CD14-positive monocyte (primary cell): ENCODE data around the gene TUBB8B. TPM values are rescaled to one million over a fixed set of nuclear protein-coding genes. Genes with fewer than 3 reads are reported as not detected.
"Not testable (repeated sequence)": the region's sequence is repeated elsewhere in the genome, so short reads cannot be mapped to it uniquely, and the experiment has no call there.

Experiments
- DNase-seq, 3 donors: peaks; one replicate each; pipeline ENCODE4 v3.0.0-alpha.2; 2011 to 2022
- H2AFZ ChIP-seq: 2 replicates; pipeline ENCODE4 v1.6.0; 2012; ENCODE audit warnings: mild to moderate bottlenecking, low read depth, low read length, inconsistent platforms; ENCODE audit not compliant: insufficient read depth, poor library complexity, severe bottlenecking
- H3K27ac ChIP-seq, 2 donors: 1 replicate in 1 of 2; 2 replicates in 1 of 2; pipeline ENCODE4 v1.5.1; 2012 to 2013; ENCODE audit warnings: low read length in 2 of 2, control low read depth in 1 of 2, inconsistent platforms in 1 of 2, low read depth in 1 of 2, mild to moderate bottlenecking in 1 of 2
- H3K27me3 ChIP-seq, 2 donors: one replicate each; pipeline versions ENCODE4 v1.6.0 to v1.6.1; 2011 to 2013; ENCODE audit warnings: low read length in 2 of 2; ENCODE audit not compliant: control insufficient read depth in 2 of 2, insufficient read depth in 2 of 2
- H3K36me3 ChIP-seq, 2 donors: replicated peaks in 1 of 2; 1 replicate in 1 of 2; 2 replicates in 1 of 2; pipeline versions ENCODE4 v1.5.1 to v1.6.1; 2012 to 2013; ENCODE audit warnings: low read length in 2 of 2, control low read depth in 1 of 2, inconsistent platforms in 1 of 2, mild to moderate bottlenecking in 1 of 2; ENCODE audit not compliant: insufficient read depth in 2 of 2, control insufficient read depth in 1 of 2
- H3K4me1 ChIP-seq, 2 donors: 1 replicate in 1 of 2; 2 replicates in 1 of 2; pipeline versions ENCODE4 v1.5.1 to v1.6.1; 2012 to 2013; ENCODE audit warnings: low read length in 2 of 2, control low read depth in 1 of 2, inconsistent platforms in 1 of 2, mild to moderate bottlenecking in 1 of 2, moderate library complexity in 1 of 2; ENCODE audit not compliant: insufficient read depth in 2 of 2, control insufficient read depth in 1 of 2
- H3K4me2 ChIP-seq: replicated peaks from 2 replicates; pipeline ENCODE3; 2012; ENCODE audit warnings: low read length, moderate library complexity, mild to moderate bottlenecking; ENCODE audit not compliant: poor library complexity, severe bottlenecking; ENCODE audit errors: extremely low read depth
- H3K4me3 ChIP-seq, 3 experiments: fragments of 200-600 bp in 1 of 3; sonication (generic) in 1 of 3; replicated peaks in 1 of 3; 1 replicate in 2 of 3; 2 replicates in 1 of 3; pipeline ENCODE4 v1.5.1; 2011 to 2013; ENCODE audit warnings: low read length in 3 of 3, mild to moderate bottlenecking in 3 of 3, control low read depth in 2 of 3, low read depth in 2 of 3, inconsistent platforms in 1 of 3, moderate library complexity in 1 of 3
- H3K79me2 ChIP-seq: 2 replicates; pipeline ENCODE4 v1.6.0; 2012; ENCODE audit warnings: mild to moderate bottlenecking, control low read depth, inconsistent platforms, low read length, moderate library complexity; ENCODE audit not compliant: insufficient read depth
- H3K9ac ChIP-seq: 2 replicates; pipeline ENCODE4 v1.6.0; 2017; ENCODE audit warnings: low read length, mild to moderate bottlenecking; ENCODE audit not compliant: insufficient read depth, poor library complexity, severe bottlenecking
- H3K9me3 ChIP-seq, 2 donors: replicated peaks in 1 of 2; 1 replicate in 1 of 2; 2 replicates in 1 of 2; pipeline versions ENCODE4 v1.5.1 to v1.6.1; 2012 to 2013; ENCODE audit warnings: low read length in 2 of 2, control low read depth in 1 of 2; ENCODE audit not compliant: control insufficient read depth in 1 of 2, insufficient read depth in 1 of 2
- H4K20me1 ChIP-seq: 2 replicates; pipeline ENCODE4 v1.6.0; 2012; ENCODE audit warnings: mild to moderate bottlenecking, low read length, control low read depth, moderate library complexity; ENCODE audit not compliant: insufficient read depth
- H3K27ac Mint-ChIP-seq, 7 donors: one replicate each; pipeline ENCODE4 v1.8.0; 2020; ENCODE audit warnings: mild to moderate bottlenecking in 7 of 7, mixed read lengths in 7 of 7, moderate library complexity in 6 of 7, inconsistent platforms in 2 of 7
- H3K27me3 Mint-ChIP-seq, 3 donors: one replicate each; pipeline ENCODE4 v1.8.0; 2021 to 2022; ENCODE audit warnings: low read depth in 3 of 3, mild to moderate bottlenecking in 3 of 3, mixed read lengths in 3 of 3, moderate library complexity in 3 of 3, inconsistent platforms in 1 of 3
- H3K36me3 Mint-ChIP-seq, 2 donors: one replicate each; pipeline ENCODE4 v1.8.0; 2020; ENCODE audit warnings: mixed read lengths in 2 of 2, inconsistent platforms in 1 of 2, mild to moderate bottlenecking in 1 of 2
- H3K4me1 Mint-ChIP-seq: one replicate; pipeline ENCODE4 v1.8.0; 2020; ENCODE audit warnings: mild to moderate bottlenecking, mixed read lengths
- H3K4me3 Mint-ChIP-seq, 2 donors: one replicate each; pipeline ENCODE4 v1.8.0; 2020; ENCODE audit warnings: mild to moderate bottlenecking in 2 of 2, mixed read lengths in 2 of 2, moderate library complexity in 1 of 2
- H3K9me3 Mint-ChIP-seq, 7 donors: one replicate each; pipeline ENCODE4 v1.8.0; 2020 to 2022; ENCODE audit warnings: mixed read lengths in 7 of 7, mild to moderate bottlenecking in 6 of 7, moderate library complexity in 6 of 7, inconsistent platforms in 2 of 7
- CTCF ChIP-seq: fragments of 200-600 bp; IDR thresholded peaks from one replicate; pipeline ENCODE4 v1.8.0; 2022; ENCODE audit warnings: antibody characterized with exemption, mild to moderate bottlenecking
- WGBS: methylation state at CpG from one replicate; pipeline ENCODE4 v1.1.5; 2013; ENCODE audit warnings: missing lambda C conversion rate; ENCODE audit not compliant: insufficient coverage; 5-methylcytosine and 5-hydroxymethylcytosine counted together
- intact Hi-C, 2 donors: fragments of 100-400 bp; cut with micrococcal nuclease; formaldehyde crosslinking; loops; one replicate each; pipeline versions ENCODE4 v1.15.0 to v1.15.1; 2023
- polyA plus RNA-seq, 3 donors: library from polyadenylated mRNA; depleted of rRNA in 1 of 3; unstranded in 2 of 3; stranded (reverse) in 1 of 3; fragments of 300-500 nt in 2 of 3; fragments of >200 nt in 1 of 3; fragmentation: Illumina TruSeq in 2 of 3; gene quantifications; 1 replicate in 2 of 3; 2 replicates in 1 of 3; pipeline ENCODE4 v1.2.3, GENCODE V29; 2012 to 2021

TUBB8B gene
- polyA plus RNA-seq, 3 donors = 0.42 TPM; not detected in 2

- H3K27me3 ChIP-seq, H3K36me3 Mint-ChIP-seq, H3K4me3 ChIP-seq, DNase-seq, intact Hi-C loops, H3K4me2 ChIP-seq, H3K9me3 Mint-ChIP-seq, H3K27me3 Mint-ChIP-seq, H4K20me1 ChIP-seq, H3K27ac ChIP-seq, H3K27ac Mint-ChIP-seq, H2AFZ ChIP-seq, H3K79me2 ChIP-seq, H3K4me1 Mint-ChIP-seq, H3K4me3 Mint-ChIP-seq, H3K9me3 ChIP-seq, H3K4me1 ChIP-seq, H3K9ac ChIP-seq, H3K36me3 ChIP-seq: not testable (repeated sequence)
- WGBS = 86% methylated on average over 4 of the region's 6 CpGs
Observed at GRCh38 chr18:80202-80601, 30.8 kb upstream of the TUBB8B start.

- intact Hi-C loops, H3K9ac ChIP-seq, H4K20me1 ChIP-seq, H3K9me3 ChIP-seq, H3K36me3 ChIP-seq, H3K4me3 ChIP-seq, H3K27ac ChIP-seq, H3K4me3 Mint-ChIP-seq, H3K27me3 ChIP-seq, H3K4me1 Mint-ChIP-seq, H2AFZ ChIP-seq, H3K79me2 ChIP-seq, H3K4me1 ChIP-seq, H3K36me3 Mint-ChIP-seq, H3K27ac Mint-ChIP-seq, H3K4me2 ChIP-seq, DNase-seq: not testable (repeated sequence)
- 77% methylated on average over 18 of the region's 57 CpGs for WGBS
- H3K9me3 Mint-ChIP-seq = peaks cover 2 to 18% (median 4%) of the 10 kb centered on the region in 7 donors
- H3K27me3 Mint-ChIP-seq = peaks cover 0 to 12% (median 6%) of the 10 kb centered on the region in 3 donors
Observed at GRCh38 chr18:75525-76160, 26.2 kb upstream of the TUBB8B start.

- H3K4me3 ChIP-seq, H3K27ac ChIP-seq, H3K27me3 ChIP-seq, H3K9me3 ChIP-seq, H3K4me1 Mint-ChIP-seq, H2AFZ ChIP-seq, H3K27ac Mint-ChIP-seq, DNase-seq, H3K36me3 ChIP-seq, H3K9ac ChIP-seq, H3K4me1 ChIP-seq, H3K36me3 Mint-ChIP-seq, H3K79me2 ChIP-seq, intact Hi-C loops, H4K20me1 ChIP-seq, H3K4me2 ChIP-seq: not testable (repeated sequence)
- H3K4me3 Mint-ChIP-seq = peak overlapping the region in 1 of 2 donors; percentile 20
- H3K27me3 Mint-ChIP-seq = peaks cover 2 to 15% (median 6%) of the 10 kb centered on the region in 3 donors
- H3K9me3 Mint-ChIP-seq = peaks cover 2 to 21% (median 4%) of the 10 kb centered on the region in 7 donors
- TF ChIP-seq CTCF = peak; percentile 48
- WGBS = 48% methylated on average over 37 of the region's 48 CpGs
Observed at GRCh38 chr18:73181-73777, 23.9 kb upstream of the TUBB8B start.

GRCh38 chr18:67701-68100 lies 18.3 kb upstream of the TUBB8B start:
- intact Hi-C loops, H3K27ac Mint-ChIP-seq, H3K4me1 Mint-ChIP-seq, H3K27me3 Mint-ChIP-seq, H3K9ac ChIP-seq, H3K36me3 ChIP-seq, DNase-seq, H3K27me3 ChIP-seq, H3K4me2 ChIP-seq, H3K9me3 Mint-ChIP-seq, H3K4me1 ChIP-seq, H2AFZ ChIP-seq, H3K27ac ChIP-seq, H3K4me3 Mint-ChIP-seq, H3K36me3 Mint-ChIP-seq, H3K79me2 ChIP-seq, H3K4me3 ChIP-seq, H4K20me1 ChIP-seq, H3K9me3 ChIP-seq: not testable (repeated sequence)
- WGBS = 76% methylated on average over 5 of the region's 9 CpGs
